SK-N-SH treated with all-trans-retinoic acid at 6 μM for 48 hours (cell line): Measurements from ENCODE around the gene ZNF14.
"Not testable (repeated sequence)": the region's sequence is repeated elsewhere in the genome, so short reads cannot be mapped to it uniquely, and the experiment has no call there.

Experiments
- ATAC-seq: fragments of 200-7000 bp; cut with Tn5 transposase; 3 replicates; pipeline ENCODE4 v1.9.1; 2020; ENCODE audit warnings: mild to moderate bottlenecking, moderate library complexity
- ARNTL ChIP-seq: fragments of 450-650 bp; formaldehyde crosslinking; IDR thresholded peaks from 2 replicates; pipeline ENCODE4 v1.5.0; 2020; ENCODE audit warnings: low read depth, mild to moderate bottlenecking, moderate library complexity, borderline replicate concordance
- BACH2 ChIP-seq: fragments of 250-450 bp; sonication (Bioruptor Pico); IDR thresholded peaks from 2 replicates; pipeline ENCODE4 v1.9.0; 2021; ENCODE audit warnings: mild to moderate bottlenecking, borderline replicate concordance
- CSDC2 ChIP-seq: fragments of 250-450 bp; sonication (Bioruptor Pico); IDR thresholded peaks from 2 replicates; pipeline ENCODE4 v1.5.0; 2020; ENCODE audit warnings: mild to moderate bottlenecking, moderate library complexity
- GLIS3 ChIP-seq: fragments of 250-450 bp; sonication (Bioruptor Pico); IDR thresholded peaks from 2 replicates; pipeline ENCODE4 v1.5.0; 2020; ENCODE audit warnings: mild to moderate bottlenecking, moderate library complexity
- OSR1 ChIP-seq: fragments of 250-450 bp; sonication (Bioruptor Pico); IDR thresholded peaks from 2 replicates; pipeline ENCODE4 v1.8.0; 2022; ENCODE audit warnings: moderate library complexity, mild to moderate bottlenecking, inconsistent platforms
- PPARA ChIP-seq: fragments of 250-450 bp; sonication (Bioruptor Pico); IDR thresholded peaks from 2 replicates; pipeline ENCODE4 v1.5.0; 2020; ENCODE audit warnings: mild to moderate bottlenecking, borderline replicate concordance
- RARB ChIP-seq: fragments of 250-450 bp; sonication (Bioruptor Pico); IDR thresholded peaks from 2 replicates; pipeline ENCODE4 v1.8.0; 2021; ENCODE audit warnings: mild to moderate bottlenecking, moderate library complexity
- SNAI2 ChIP-seq: fragments of 250-450 bp; sonication (Bioruptor Pico); IDR thresholded peaks from 2 replicates; pipeline ENCODE4 v1.5.0; 2020; ENCODE audit warnings: mild to moderate bottlenecking, moderate library complexity
- TCF4 ChIP-seq: fragments of 250-450 bp; sonication (Bioruptor Pico); IDR thresholded peaks from 2 replicates; pipeline ENCODE4 v1.8.0; 2021; ENCODE audit warnings: mild to moderate bottlenecking, moderate library complexity, borderline replicate concordance
- TOX ChIP-seq: fragments of 250-450 bp; sonication (Bioruptor Pico); IDR thresholded peaks from 2 replicates; pipeline ENCODE4 v1.8.0; 2021; ENCODE audit warnings: mild to moderate bottlenecking, moderate library complexity, borderline replicate concordance
- ZFP3 ChIP-seq: fragments of 250-450 bp; sonication (Bioruptor Pico); IDR thresholded peaks from 2 replicates; pipeline ENCODE4 v1.5.0; 2020; ENCODE audit warnings: mild to moderate bottlenecking, moderate library complexity
- ZNF565 ChIP-seq: fragments of 450-650 bp; formaldehyde crosslinking; conservative IDR thresholded peaks from 2 replicates; pipeline ENCODE4 v1.5.0; 2020; ENCODE audit warnings: low read depth, mild to moderate bottlenecking, moderate library complexity
- ZNF8 ChIP-seq: fragments of 450-650 bp; formaldehyde crosslinking; IDR thresholded peaks from 2 replicates; pipeline ENCODE4 v1.5.0; 2020; ENCODE audit warnings: mild to moderate bottlenecking, moderate library complexity
- TF ChIP-seq, protein P1 (sequence below): fragments of 250-450 bp; sonication (Bioruptor Pico); IDR thresholded peaks from 2 replicates; pipeline ENCODE4 v1.5.1; 2020; ENCODE audit warnings: low read depth, mild to moderate bottlenecking, moderate library complexity
- TF ChIP-seq, protein P2 (sequence below): fragments of 250-450 bp; sonication (Bioruptor Pico); IDR thresholded peaks from 2 replicates; pipeline ENCODE4 v1.5.1; 2021; ENCODE audit warnings: mild to moderate bottlenecking, moderate library complexity
- TF ChIP-seq, protein P3 (sequence below): fragments of 250-450 bp; sonication (Bioruptor Pico); IDR thresholded peaks from 2 replicates; pipeline ENCODE4 v1.8.0; 2021; ENCODE audit warnings: low read depth, mild to moderate bottlenecking, moderate library complexity, borderline replicate concordance
- TF ChIP-seq, protein P4 (sequence below): fragments of 250-450 bp; sonication (Bioruptor Pico); IDR thresholded peaks from 2 replicates; pipeline ENCODE4 v1.5.0; 2020; ENCODE audit warnings: mild to moderate bottlenecking, moderate library complexity
- TF ChIP-seq, protein P5 (sequence below): fragments of 250-450 bp; sonication (Bioruptor Pico); IDR thresholded peaks from 2 replicates; pipeline ENCODE4 v1.8.0; 2020; ENCODE audit warnings: mild to moderate bottlenecking, moderate library complexity, borderline replicate concordance

ZNF14 gene

DNA sequence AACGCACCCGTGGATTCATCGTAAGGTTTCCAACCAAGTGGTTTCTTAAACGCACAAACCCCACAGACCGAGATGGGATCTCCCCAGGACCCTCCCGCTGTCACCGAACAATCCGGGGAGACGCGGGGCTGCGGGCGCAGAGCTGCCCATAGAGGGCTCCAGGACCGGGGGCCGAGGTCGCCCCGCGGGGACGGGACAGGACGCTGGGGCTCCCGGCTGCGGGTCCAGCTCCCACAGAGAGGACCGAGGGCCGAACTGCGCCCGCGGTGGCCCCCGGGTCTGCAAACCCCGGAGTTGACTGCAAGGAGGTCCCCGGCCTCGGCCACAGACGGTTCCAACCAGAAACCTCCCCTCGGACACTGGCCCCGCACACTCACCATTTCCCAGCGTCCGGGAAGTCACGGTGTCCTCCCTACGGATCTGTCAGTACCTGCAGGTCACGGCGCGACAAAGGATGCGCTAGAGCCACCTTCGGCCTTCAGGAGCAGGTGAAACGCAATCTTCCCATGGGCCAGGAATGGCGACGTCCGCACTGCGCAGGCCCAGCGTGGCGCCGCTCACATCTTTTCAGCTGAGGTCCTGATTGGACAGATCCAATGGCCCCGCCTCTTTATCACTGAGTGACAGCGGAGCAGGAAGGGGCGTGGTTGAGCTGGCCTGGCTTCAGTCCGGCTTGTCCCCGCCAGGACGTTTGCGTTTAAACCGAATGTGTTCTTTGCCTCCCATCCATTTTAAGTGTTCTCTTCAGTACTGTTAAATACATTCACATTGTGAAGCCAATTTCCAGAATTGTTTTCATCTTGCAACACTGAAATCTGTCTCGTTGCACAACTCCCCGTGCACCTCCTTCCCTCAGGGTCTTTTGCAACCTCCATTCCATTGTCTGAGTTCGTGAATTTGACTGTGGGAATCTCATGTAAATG, at the start of gene ZNF14:
Gene ZNF14, minus strand, starts transcription at position 534 of the 923 bp plus-strand sequence. Its CDS starts 154 bp downstream, at position 380.
- TF ChIP-seq ZNF565 (CRISPR knock-in tag) (no peak), ARNTL (CRISPR knock-in tag) (no peak), GLIS3 (CRISPR knock-in tag) (no peak), CSDC2 (CRISPR knock-in tag) (no peak), BACH2 (no peak), TOX (CRISPR knock-in tag) (no peak), RARB (CRISPR knock-in tag) (no peak), ZNF8 (CRISPR knock-in tag) (no peak), ZFP3 (CRISPR knock-in tag) (no peak), SNAI2 (no peak)
- TF ChIP-seq, protein P1, sequence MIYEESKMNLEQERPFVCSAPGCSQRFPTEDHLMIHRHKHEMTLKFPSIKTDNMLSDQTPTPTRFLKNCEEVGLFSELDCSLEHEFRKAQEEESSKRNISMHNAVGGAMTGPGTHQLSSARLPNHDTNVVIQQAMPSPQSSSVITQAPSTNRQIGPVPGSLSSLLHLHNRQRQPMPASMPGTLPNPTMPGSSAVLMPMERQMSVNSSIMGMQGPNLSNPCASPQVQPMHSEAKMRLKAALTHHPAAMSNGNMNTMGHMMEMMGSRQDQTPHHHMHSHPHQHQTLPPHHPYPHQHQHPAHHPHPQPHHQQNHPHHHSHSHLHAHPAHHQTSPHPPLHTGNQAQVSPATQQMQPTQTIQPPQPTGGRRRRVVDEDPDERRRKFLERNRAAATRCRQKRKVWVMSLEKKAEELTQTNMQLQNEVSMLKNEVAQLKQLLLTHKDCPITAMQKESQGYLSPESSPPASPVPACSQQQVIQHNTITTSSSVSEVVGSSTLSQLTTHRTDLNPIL (CRISPR knock-in tag), result no peak
- TF ChIP-seq, protein P2, sequence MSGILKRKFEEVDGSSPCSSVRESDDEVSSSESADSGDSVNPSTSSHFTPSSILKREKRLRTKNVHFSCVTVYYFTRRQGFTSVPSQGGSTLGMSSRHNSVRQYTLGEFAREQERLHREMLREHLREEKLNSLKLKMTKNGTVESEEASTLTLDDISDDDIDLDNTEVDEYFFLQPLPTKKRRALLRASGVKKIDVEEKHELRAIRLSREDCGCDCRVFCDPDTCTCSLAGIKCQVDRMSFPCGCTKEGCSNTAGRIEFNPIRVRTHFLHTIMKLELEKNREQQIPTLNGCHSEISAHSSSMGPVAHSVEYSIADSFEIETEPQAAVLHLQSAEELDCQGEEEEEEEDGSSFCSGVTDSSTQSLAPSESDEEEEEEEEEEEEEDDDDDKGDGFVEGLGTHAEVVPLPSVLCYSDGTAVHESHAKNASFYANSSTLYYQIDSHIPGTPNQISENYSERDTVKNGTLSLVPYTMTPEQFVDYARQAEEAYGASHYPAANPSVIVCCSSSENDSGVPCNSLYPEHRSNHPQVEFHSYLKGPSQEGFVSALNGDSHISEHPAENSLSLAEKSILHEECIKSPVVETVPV (CRISPR knock-in tag), result no peak
- TF ChIP-seq, protein P3, sequence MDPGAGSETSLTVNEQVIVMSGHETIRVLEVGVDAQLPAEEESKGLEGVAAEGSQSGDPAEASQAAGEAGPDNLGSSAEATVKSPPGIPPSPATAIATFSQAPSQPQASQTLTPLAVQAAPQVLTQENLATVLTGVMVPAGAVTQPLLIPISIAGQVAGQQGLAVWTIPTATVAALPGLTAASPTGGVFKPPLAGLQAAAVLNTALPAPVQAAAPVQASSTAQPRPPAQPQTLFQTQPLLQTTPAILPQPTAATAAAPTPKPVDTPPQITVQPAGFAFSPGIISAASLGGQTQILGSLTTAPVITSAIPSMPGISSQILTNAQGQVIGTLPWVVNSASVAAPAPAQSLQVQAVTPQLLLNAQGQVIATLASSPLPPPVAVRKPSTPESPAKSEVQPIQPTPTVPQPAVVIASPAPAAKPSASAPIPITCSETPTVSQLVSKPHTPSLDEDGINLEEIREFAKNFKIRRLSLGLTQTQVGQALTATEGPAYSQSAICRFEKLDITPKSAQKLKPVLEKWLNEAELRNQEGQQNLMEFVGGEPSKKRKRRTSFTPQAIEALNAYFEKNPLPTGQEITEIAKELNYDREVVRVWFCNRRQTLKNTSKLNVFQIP (CRISPR knock-in tag), result no peak
- peak; percentile 100 for ATAC-seq

DNA sequence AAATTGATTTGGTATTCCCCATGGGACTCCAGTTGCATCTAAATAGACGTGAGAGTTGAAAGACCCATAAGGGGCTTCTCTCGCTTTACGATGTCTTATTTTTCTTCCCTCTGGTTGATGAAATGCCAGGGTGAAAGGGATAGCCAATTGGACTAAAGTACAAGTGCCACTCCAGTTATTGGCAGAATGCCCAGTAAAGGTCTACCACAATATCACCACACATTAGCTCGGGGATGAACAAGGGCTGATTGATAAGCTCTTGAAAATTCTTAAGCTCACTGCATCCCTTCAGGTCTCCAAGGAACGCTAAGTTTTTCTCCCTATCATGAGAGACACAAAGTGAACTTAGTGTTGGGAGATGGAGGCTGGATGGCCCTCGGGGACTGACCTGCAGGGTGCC, 48.9 kb upstream of the ZNF14 start:
- ATAC-seq, result not testable (repeated sequence)

DNA sequence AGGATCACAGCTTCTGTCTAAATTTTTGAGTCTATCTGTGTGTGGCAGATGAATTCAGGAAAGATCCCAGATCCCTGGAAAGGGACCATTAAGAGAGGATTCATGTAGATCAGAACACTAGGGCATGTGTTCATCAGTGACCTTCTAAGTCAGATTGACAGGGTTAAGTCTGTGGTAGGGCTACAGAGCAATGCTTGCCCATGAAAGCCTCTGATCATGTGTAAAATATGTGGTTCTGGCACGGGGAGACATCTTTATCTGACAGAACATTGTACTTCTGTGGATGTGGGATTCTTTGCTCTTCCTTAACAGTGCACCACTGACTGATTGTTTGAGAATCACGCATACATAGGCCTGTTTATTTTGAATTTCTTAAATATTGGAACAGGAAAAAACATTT, 45.8 kb upstream of the ZNF14 start:
- ATAC-seq, result no peak

DNA sequence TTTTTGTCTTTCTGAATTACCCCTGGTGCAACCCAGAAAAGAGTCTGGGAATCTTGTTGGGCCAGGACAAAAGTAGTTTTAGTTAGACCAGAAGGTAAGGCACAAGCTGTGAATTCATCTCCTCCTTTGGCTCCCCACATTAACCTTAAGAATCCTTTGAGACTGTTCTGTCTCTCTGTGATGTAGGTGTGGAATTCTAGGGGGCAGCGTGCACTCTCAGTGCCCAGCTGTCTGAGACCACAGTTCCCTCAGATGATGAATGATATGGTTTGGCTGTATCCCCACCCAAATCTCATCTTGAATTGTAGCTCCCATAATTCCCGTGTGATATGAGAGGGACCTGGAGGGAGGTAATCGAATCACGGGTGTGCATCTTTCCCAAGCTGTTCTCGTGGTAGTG, 44.8 kb upstream of the ZNF14 start:
- TF ChIP-seq, protein P3 (CRISPR knock-in tag), result no peak
- TF ChIP-seq GLIS3 (CRISPR knock-in tag) (no peak), PPARA (CRISPR knock-in tag) (no peak), TCF4 (no peak), OSR1 (CRISPR knock-in tag) (no peak), TOX (CRISPR knock-in tag) (no peak), RARB (CRISPR knock-in tag) (no peak)
- TF ChIP-seq, protein P4, sequence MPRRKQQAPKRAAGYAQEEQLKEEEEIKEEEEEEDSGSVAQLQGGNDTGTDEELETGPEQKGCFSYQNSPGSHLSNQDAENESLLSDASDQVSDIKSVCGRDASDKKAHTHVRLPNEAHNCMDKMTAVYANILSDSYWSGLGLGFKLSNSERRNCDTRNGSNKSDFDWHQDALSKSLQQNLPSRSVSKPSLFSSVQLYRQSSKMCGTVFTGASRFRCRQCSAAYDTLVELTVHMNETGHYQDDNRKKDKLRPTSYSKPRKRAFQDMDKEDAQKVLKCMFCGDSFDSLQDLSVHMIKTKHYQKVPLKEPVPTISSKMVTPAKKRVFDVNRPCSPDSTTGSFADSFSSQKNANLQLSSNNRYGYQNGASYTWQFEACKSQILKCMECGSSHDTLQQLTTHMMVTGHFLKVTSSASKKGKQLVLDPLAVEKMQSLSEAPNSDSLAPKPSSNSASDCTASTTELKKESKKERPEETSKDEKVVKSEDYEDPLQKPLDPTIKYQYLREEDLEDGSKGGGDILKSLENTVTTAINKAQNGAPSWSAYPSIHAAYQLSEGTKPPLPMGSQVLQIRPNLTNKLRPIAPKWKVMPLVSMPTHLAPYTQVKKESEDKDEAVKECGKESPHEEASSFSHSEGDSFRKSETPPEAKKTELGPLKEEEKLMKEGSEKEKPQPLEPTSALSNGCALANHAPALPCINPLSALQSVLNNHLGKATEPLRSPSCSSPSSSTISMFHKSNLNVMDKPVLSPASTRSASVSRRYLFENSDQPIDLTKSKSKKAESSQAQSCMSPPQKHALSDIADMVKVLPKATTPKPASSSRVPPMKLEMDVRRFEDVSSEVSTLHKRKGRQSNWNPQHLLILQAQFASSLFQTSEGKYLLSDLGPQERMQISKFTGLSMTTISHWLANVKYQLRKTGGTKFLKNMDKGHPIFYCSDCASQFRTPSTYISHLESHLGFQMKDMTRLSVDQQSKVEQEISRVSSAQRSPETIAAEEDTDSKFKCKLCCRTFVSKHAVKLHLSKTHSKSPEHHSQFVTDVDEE (CRISPR knock-in tag), result no peak
- TF ChIP-seq, protein P2 (CRISPR knock-in tag), result no peak
- ATAC-seq, result no peak

More for the DNA sequence above, 45.8 kb upstream of the ZNF14 start:
- TF ChIP-seq, protein P5, sequence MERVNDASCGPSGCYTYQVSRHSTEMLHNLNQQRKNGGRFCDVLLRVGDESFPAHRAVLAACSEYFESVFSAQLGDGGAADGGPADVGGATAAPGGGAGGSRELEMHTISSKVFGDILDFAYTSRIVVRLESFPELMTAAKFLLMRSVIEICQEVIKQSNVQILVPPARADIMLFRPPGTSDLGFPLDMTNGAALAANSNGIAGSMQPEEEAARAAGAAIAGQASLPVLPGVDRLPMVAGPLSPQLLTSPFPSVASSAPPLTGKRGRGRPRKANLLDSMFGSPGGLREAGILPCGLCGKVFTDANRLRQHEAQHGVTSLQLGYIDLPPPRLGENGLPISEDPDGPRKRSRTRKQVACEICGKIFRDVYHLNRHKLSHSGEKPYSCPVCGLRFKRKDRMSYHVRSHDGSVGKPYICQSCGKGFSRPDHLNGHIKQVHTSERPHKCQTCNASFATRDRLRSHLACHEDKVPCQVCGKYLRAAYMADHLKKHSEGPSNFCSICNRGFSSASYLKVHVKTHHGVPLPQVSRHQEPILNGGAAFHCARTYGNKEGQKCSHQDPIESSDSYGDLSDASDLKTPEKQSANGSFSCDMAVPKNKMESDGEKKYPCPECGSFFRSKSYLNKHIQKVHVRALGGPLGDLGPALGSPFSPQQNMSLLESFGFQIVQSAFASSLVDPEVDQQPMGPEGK (CRISPR knock-in tag), result no peak
- TF ChIP-seq TCF4 (no peak), ZNF565 (CRISPR knock-in tag) (no peak), GLIS3 (CRISPR knock-in tag) (no peak), RARB (CRISPR knock-in tag) (no peak), CSDC2 (CRISPR knock-in tag) (no peak)
